HG03039 (cell line): ENCODE data around the gene TRIM65.

Source experiments
- ATAC-seq: cut with Tn5 transposase; IDR thresholded peaks from one replicate; pipeline ENCODE4 v1.9.1; 2021; ENCODE audit warnings: mild to moderate bottlenecking, moderate library complexity; ENCODE audit not compliant: unreplicated experiment

The TRIM65 gene

GRCh38 chr17:75839942-75840798 lies 56.6 kb downstream of the TRIM65 start:
- no peak for ATAC-seq
